ENCODE data around the gene CD247.
A peak's percentile ranks its signal among the peaks of the same experiment; 100 is the strongest.
"Not testable (repeated sequence)": the region's sequence is repeated elsewhere in the genome, so short reads cannot be mapped to it uniquely, and the experiment has no call there.

The CD247 gene

DNA sequence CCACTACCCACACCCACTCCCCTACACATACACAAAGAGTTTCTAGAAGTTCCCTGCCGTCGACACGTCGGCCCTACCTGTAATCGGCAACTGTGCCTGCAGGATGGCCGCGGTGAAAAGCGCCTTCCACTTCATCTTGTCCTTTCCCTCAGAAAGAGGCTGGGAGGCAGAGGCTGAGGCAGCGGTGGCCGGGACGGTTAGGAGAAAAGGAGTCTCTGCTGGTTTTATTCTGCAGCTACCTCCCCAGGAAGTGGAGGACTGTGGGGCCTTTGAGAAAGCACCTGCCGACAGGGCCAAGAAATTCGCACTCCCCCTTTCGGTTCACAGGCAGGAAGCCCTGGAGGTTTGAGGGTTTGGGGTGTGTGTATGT, at the start of gene CD247:
Gene CD247 (minus strand): TSS at position 199 of the 370 bp plus-strand sequence. CDS start 64 bp downstream, at position 135.
- Mint-ChIP-seq H3K4me1 (ENCODE audit: low read depth) (peaks cover 33% of the 10 kb centered on the region), H3K36me3 (ENCODE audit: low read depth) (peaks cover 34% of the 10 kb centered on the region), H3K27me3 (no peaks in the 10 kb centered on the region), H3K4me3 (peak within 1 kb of the TSS; percentile 95), H3K9me3 (no peaks in the 10 kb centered on the region), H3K27ac (peak within 1 kb of the TSS; percentile 99)

DNA sequence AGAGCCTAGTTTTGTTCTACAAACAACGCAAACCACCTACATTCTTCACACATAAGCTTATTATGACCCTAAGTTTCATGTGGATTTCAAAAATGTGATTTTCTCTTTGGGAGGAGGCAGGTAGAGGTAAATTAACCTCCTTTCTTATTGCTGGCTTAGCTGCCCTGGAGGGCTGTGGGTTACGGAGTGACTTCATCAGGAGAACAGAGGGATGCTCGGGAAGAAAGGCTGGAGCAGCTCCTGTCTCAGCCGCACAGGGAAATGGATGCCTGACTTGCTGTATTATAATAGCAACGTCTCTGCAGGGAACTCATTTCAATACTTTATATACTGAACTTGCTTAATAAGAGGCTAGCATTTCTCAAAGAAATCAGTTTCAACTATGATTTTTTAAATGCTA, 49.3 kb upstream of the CD247 start:
- Mint-ChIP-seq H3K4me3 (no peak overlapping the region), H3K27ac (no peak overlapping the region), H3K27me3 (peaks cover 3% of the 10 kb centered on the region), H3K4me1 (ENCODE audit: low read depth) (no peaks in the 10 kb centered on the region), H3K9me3 (no peaks in the 10 kb centered on the region), H3K36me3 (ENCODE audit: low read depth) (no peaks in the 10 kb centered on the region)

DNA sequence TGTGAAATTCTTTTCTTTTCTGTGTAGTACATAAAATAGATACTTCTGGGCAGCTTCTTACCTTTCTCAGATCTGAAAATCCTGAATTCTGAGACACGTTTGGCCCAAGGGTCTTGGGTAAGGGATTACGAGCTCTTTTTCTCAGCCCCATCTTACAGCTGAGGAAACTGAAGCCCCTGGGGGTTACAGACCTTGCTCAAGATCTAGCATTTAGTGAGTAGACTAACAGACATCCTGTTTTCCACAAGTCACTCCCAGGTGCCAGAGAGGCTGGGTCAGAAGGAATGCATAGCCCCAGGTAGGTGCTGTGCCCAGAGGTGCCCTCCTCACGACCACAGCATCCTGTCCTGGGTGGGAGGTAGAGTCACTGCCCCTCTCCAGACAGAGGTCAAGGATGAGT, 48.4 kb upstream of the CD247 start:
- Mint-ChIP-seq H3K27ac (no peak overlapping the region), H3K36me3 (ENCODE audit: low read depth) (no peaks in the 10 kb centered on the region), H3K9me3 (no peaks in the 10 kb centered on the region), H3K27me3 (no peaks in the 10 kb centered on the region), H3K4me1 (ENCODE audit: low read depth) (no peaks in the 10 kb centered on the region), H3K4me3 (no peak overlapping the region)

DNA sequence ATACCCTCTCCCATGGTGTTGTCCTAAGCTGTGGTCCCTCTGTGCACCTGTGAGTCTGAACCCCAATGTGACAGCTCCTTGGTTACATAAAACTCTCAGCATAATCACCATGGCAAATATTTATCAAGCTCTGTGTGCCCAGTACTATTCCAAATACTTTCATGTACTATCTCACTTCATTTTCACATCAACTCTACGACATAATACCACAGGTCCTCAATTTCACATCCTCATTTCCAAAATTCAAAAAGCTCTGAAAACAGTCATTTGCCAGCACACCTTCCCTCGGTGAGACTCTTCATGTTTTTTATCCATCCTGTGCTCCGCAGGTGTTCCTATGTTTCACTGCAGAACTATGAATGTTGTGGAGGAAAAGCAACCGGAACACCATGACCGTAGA, 47.6 kb upstream of the CD247 start:
- H3K4me1 Mint-ChIP-seq (ENCODE audit: low read depth), result no peaks in the 10 kb centered on the region

DNA sequence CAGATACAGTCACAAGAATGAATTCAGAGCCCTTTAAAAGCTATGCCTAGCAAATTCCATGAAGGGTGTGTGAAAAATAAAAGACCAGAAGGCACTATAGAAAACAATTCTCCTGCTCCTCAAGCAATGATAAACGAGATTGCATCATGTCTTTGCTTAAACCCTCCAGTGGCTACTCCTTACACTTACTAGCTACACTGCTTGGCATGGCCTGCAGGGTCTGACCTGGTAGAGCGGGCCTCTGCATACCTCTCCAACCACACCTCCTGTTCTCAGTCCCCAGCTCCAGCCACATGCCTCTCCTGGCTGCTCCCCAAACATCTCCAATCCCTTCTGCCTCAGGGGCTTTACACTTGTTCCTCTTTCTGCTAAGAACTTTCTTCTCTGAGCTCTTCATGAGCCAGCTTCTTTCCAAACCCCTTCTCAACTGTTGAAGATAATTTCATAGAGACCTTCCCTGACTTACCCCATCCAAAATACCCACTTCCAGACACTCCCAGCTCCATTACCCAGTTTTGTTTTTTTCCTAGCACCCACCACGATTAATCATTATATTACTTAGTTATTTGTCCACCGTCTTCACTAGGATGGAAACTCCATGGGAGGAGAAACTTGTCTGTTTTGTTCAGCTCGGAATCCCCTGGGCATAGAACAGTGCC, 46.4 kb upstream of the CD247 start:
- H3K4me1 Mint-ChIP-seq (ENCODE audit: low read depth), result no peaks in the 10 kb centered on the region
- H3K27me3 Mint-ChIP-seq, result no peaks in the 10 kb centered on the region
- H3K4me3 Mint-ChIP-seq, result no peak overlapping the region

More for the DNA sequence above, 47.6 kb upstream of the CD247 start:
- no peak overlapping the region for H3K27ac Mint-ChIP-seq
- H3K4me3 Mint-ChIP-seq, result no peak overlapping the region
- H3K9me3 Mint-ChIP-seq, result no peaks in the 10 kb centered on the region
- no peaks in the 10 kb centered on the region for H3K36me3 Mint-ChIP-seq (ENCODE audit: low read depth)
- no peaks in the 10 kb centered on the region for H3K27me3 Mint-ChIP-seq

DNA sequence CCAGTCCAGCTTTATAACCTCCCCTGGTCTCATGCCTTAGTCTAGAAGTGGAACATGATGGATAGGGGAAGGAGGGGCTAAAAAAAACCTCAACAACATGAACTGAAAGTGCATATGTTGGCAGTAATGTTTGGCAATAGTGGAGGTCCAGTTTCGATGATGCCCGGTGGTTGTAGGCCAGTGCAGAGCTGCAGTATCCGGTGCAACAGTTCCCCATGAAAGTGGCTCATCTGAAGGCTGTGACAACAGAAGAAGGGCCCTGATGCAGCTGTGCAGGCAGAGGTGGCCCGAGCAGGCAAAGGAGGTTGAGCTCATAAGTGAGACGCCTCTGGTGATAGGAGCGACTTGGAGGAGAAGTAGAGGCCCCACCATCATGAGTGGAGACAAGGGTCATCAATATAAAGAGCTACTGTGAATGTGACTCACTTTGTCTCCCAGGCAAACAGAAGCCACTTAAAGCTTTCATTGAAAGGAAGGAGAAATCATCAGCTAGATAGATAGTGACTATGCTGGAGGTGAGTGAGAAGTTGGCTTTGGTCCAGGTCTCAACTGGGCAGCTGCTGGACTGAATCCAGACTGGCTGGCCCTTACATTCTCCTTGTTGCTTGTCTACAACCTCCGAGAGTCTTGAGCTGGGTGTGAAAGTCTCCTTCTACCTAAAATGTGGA, 45.4 kb upstream of the CD247 start:
- H3K9me3 Mint-ChIP-seq, result no peaks in the 10 kb centered on the region
- no peak overlapping the region for H3K27ac Mint-ChIP-seq
- no peaks in the 10 kb centered on the region for H3K4me1 Mint-ChIP-seq (ENCODE audit: low read depth)
- no peaks in the 10 kb centered on the region for H3K36me3 Mint-ChIP-seq (ENCODE audit: low read depth)
- H3K4me3 Mint-ChIP-seq, result no peak overlapping the region
- H3K27me3 Mint-ChIP-seq, result no peaks in the 10 kb centered on the region

More for the DNA sequence above, 46.4 kb upstream of the CD247 start:
- Mint-ChIP-seq H3K36me3 (ENCODE audit: low read depth) (no peaks in the 10 kb centered on the region), H3K9me3 (no peaks in the 10 kb centered on the region), H3K27ac (no peak overlapping the region)

DNA sequence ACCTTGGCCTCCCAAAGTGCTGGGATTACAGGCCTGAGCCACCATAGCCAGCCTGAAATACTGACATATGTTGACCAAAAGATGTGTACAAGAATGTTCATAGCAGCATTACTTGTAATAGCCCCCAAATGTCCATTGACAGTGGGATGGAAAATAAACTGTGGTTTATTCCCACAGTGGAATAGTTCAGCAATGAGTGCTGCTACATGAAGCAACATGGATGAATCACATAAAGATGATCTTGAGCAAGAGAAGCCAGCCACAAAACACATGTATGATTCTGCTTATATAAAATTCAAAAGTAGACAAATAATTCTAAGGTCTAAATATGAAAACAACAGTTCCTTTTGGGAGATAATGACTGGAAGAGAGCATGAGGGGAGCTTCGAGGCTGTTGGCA, 44.4 kb upstream of the CD247 start:
- no peak overlapping the region for H3K27ac Mint-ChIP-seq
- H3K9me3 Mint-ChIP-seq, result no peaks in the 10 kb centered on the region
- H3K36me3 Mint-ChIP-seq (ENCODE audit: low read depth), result no peaks in the 10 kb centered on the region
- no peaks in the 10 kb centered on the region for H3K4me1 Mint-ChIP-seq (ENCODE audit: low read depth)
- H3K27me3 Mint-ChIP-seq, result no peaks in the 10 kb centered on the region
- no peak overlapping the region for H3K4me3 Mint-ChIP-seq

DNA sequence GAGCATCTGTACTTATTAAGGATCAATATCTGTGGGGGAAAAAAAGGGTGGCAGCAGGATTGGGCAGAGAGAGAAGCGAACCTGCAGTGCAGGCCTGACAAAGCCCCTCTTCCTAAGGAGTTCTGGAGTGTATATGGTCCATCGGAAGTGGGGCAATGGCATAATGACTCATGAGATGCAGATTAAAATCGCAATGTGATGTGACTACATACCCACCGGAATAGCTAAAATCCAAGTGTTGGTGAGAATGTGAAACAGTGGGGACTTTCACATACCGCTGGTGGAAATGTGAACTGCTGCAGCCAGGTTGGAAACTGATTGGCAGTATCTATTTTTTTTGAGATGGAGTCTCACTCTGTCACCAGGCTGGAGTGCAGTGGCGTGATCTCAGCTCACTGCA, 43.4 kb upstream of the CD247 start:
- no peak overlapping the region for H3K27ac Mint-ChIP-seq
- no peaks in the 10 kb centered on the region for H3K36me3 Mint-ChIP-seq (ENCODE audit: low read depth)
- H3K9me3 Mint-ChIP-seq, result no peaks in the 10 kb centered on the region
- H3K27me3 Mint-ChIP-seq, result no peaks in the 10 kb centered on the region
- no peaks in the 10 kb centered on the region for H3K4me1 Mint-ChIP-seq (ENCODE audit: low read depth)
- no peak overlapping the region for H3K4me3 Mint-ChIP-seq

DNA sequence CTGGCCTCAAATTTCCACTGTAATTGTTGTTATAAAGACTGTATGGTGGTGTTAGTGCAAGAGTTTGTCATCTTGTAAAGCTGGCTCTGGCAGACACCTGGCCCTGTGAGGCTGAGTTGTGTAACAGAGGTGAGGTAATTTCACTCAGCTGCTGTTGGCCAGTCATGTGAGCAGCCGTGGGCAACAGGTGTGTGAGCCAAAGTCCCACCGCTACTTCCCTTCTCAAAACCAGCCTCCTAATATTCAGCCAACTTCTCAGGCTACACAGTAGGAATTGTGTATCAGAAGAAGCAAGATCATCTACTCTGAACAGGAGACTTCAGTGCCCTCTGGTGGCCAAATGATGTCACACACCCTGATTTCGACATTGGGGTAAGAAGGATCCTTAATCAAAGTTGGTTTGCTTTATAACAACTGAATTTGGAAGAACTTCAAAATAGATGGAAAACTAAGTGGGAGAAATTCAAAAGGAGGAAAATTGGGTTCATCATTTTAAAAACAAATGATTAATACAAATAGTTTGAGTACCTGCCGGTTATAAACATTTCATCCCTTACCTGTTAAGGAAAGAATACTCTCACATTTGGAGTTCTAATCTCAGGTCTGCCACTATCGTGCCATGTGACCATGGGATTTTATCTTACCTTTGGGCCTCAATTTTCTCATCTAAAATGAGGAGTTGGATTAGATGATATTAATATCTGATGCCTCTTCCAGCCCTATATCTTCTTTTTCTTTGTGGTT, 37.8 kb upstream of the CD247 start:
- no peaks in the 10 kb centered on the region for H3K36me3 Mint-ChIP-seq (ENCODE audit: low read depth)
- H3K4me3 Mint-ChIP-seq, result no peak overlapping the region
- H3K27ac Mint-ChIP-seq, result no peak overlapping the region
- no peaks in the 10 kb centered on the region for H3K27me3 Mint-ChIP-seq
- no peaks in the 10 kb centered on the region for H3K9me3 Mint-ChIP-seq
- H3K4me1 Mint-ChIP-seq (ENCODE audit: low read depth), result peaks cover 28% of the 10 kb centered on the region

DNA sequence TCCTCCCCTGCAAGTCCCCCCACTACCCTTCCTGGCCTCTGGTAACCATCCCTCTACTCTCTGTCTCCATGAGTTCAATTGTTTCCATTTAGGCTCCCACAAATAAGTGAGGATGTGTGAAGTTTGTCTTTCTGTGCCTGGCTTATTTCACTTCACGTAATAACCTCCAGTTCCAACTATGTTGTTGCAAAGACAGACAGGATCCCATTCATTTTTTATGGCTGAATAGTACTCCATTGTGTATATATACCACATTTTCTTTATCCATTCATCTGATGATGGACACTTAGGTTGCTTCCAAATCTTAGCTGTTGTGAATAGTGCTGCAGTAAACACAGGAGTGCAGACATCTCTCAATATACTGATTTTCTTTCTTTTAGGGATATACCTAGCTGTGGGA, 36.7 kb upstream of the CD247 start:
- peaks cover 36% of the 10 kb centered on the region for H3K4me1 Mint-ChIP-seq (ENCODE audit: low read depth)
- not testable (repeated sequence) for H3K9me3 Mint-ChIP-seq; H3K4me3 Mint-ChIP-seq; H3K36me3 Mint-ChIP-seq (ENCODE audit: low read depth); H3K27me3 Mint-ChIP-seq; H3K27ac Mint-ChIP-seq

DNA sequence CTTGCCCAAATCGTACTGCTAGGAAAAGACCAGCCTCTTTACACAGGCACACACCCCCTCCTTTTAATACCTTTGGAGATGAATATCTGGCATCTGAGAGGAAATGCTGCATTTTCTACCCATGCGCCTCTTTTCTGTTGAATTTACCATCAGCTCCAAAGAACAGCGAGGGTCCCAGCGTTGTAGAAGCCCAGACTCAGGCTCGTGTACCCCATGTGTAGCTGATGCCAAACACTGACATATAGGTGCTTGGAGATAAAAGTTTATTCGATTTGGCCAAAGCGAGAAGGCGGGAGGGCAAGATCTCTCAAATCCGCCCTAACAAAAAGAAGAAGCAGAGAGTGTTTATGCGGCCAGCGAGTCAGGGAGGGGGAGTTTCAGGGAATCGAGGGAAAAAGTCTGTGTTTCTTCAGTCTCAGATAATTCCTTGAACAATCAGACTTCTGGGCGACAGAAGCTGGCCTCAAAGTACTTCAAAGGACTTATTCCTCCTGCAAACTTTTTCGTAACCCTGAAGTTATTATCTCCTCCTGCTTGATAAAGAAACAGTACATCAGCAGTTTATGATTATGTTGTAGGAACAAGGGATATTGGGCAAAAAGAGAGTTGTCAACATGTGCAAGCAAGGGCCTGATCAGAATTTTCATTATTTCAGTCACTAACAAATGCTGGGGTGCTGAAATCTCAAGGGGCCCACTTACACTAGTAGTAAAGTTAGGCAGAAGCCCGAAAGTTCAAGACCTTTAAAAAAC, 35.9 kb upstream of the CD247 start:
- H3K27ac Mint-ChIP-seq, result no peak overlapping the region

DNA sequence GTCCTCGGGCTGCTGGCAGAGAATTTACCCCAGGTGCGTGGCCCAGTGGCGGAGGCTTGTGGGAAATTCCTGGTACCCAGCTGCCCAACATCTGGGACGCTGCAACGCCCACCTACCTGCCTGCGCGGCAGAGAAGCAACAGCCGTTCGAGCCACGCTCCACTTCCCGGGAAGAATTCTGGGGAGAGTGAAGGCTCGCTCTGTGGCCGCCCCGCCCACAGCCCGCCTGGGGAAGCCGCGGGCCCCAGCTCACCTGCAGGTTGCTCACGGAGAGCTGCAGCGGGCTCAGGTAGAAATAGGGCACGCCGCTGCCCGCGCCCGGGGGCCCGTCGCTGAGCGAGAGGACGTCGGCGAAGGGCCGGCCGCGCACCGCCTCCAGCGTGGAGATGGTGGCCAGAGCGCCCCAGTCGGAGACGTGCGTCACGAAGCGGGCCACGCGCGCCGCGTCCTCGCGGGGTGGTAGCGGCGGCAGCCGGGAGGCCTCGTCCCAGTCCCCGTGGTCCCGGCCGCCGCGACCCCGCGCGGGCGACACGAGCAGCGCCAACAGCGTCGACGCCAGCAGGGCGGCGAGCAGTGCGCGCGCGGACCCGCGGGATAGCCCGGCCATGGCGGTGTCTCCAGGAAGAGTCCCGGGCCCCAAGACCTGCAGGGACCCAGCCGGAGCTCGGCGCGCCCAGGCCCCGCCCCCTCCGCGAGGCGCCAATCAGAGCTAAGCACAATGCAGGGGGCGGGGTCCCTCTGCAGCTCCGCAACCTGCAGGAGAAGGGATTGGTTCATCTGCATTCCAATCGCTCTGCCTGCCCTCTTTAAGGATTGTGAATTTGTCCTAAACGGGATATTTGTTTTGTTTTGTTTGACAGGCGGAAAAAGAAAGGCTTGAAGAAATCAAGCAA, 35.1 kb upstream of the CD247 start, which contains the start of gene CREG1:
Gene CREG1 (minus strand): TSS at position 627 of the 892 bp plus-strand sequence.
- H3K9me3 Mint-ChIP-seq, result no peaks in the 10 kb centered on the region

More for the DNA sequence above, 35.9 kb upstream of the CD247 start:
- no peaks in the 10 kb centered on the region for H3K9me3 Mint-ChIP-seq
- H3K36me3 Mint-ChIP-seq (ENCODE audit: low read depth), result no peaks in the 10 kb centered on the region
- peaks cover 36% of the 10 kb centered on the region for H3K4me1 Mint-ChIP-seq (ENCODE audit: low read depth)
- H3K27me3 Mint-ChIP-seq, result no peaks in the 10 kb centered on the region
- H3K4me3 Mint-ChIP-seq, result peak overlapping the region; percentile 86

DNA sequence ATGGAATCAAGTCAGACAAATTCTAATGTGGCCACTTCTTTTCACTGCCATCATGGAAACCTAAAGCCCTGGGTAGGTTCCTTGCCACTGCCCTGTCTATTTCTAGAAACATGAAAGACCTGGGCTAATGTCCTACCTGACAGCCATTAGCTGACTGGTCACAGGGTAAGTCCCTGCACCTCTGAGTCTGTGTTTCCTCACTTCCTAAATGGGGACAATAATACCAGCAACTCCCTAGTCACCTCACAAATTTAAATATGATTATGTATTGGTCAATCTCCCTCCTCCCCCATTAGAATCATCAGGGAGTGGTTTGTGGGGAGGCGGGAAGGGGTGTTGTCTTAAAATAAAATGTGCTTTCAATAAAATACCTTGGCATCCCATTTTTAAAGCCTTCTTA, 33.0 kb upstream of the CD247 start:
- Mint-ChIP-seq H3K4me1 (ENCODE audit: low read depth) (peaks cover 39% of the 10 kb centered on the region), H3K9me3 (no peaks in the 10 kb centered on the region), H3K27ac (no peak overlapping the region), H3K36me3 (ENCODE audit: low read depth) (peaks cover 10% of the 10 kb centered on the region), H3K27me3 (no peaks in the 10 kb centered on the region), H3K4me3 (no peak overlapping the region)

More for the DNA sequence above, 35.1 kb upstream of the CD247 start, which contains the start of gene CREG1:
- peaks cover 36% of the 10 kb centered on the region for H3K4me1 Mint-ChIP-seq (ENCODE audit: low read depth)
- H3K27me3 Mint-ChIP-seq, result no peaks in the 10 kb centered on the region
- H3K36me3 Mint-ChIP-seq (ENCODE audit: low read depth), result no peaks in the 10 kb centered on the region
- H3K27ac Mint-ChIP-seq, result peak within 1 kb of the TSS; percentile 41
- peak within 1 kb of the TSS; percentile 86 for H3K4me3 Mint-ChIP-seq
